GM23248 (cell line): ENCODE measurements around the gene GHRH. TPM values are rescaled to one million over a fixed set of nuclear protein-coding genes. Genes with fewer than 3 reads are reported as not detected.

ENCODE experiments used
- DNase-seq: peaks from one replicate; pipeline ENCODE4 v3.0.0-alpha.2; 2015
- H2AFZ ChIP-seq: fragments of 200-600 bp; sonication (generic); 2 replicates; pipeline ENCODE4 v1.6.1; 2016; ENCODE audit warnings: antibody characterized with exemption
- H3F3A ChIP-seq: fragments of 200-600 bp; sonication (generic); 2 replicates; pipeline ENCODE4 v1.6.1; 2016; ENCODE audit warnings: mild to moderate bottlenecking, antibody characterized with exemption, mixed run types; ENCODE audit not compliant: insufficient read depth
- H3K27ac ChIP-seq: fragments of 200-600 bp; sonication (generic); 2 replicates; pipeline ENCODE4 v1.5.1; 2016; ENCODE audit warnings: mild to moderate bottlenecking
- H3K27me3 ChIP-seq: fragments of 200-600 bp; sonication (generic); replicated peaks from 2 replicates; pipeline ENCODE4 v1.6.1; 2016; ENCODE audit warnings: mild to moderate bottlenecking; ENCODE audit not compliant: insufficient read depth
- H3K36me3 ChIP-seq: fragments of 200-600 bp; sonication (generic); 2 replicates; pipeline ENCODE4 v1.6.1; 2016; ENCODE audit warnings: low read depth, mild to moderate bottlenecking
- H3K4me1 ChIP-seq: fragments of 200-600 bp; sonication (generic); 2 replicates; pipeline ENCODE4 v1.6.1; 2016; ENCODE audit warnings: mild to moderate bottlenecking; ENCODE audit not compliant: insufficient read depth
- H3K4me2 ChIP-seq: fragments of 200-600 bp; sonication (generic); one replicate; pipeline ENCODE4 v1.6.1; 2016; ENCODE audit warnings: mild to moderate bottlenecking; ENCODE audit not compliant: unreplicated experiment
- H3K4me3 ChIP-seq: fragments of 200-600 bp; sonication (generic); 2 replicates; pipeline ENCODE4 v1.5.1; 2016; ENCODE audit warnings: mild to moderate bottlenecking
- H3K79me2 ChIP-seq: fragments of 200-600 bp; sonication (generic); 2 replicates; pipeline ENCODE4 v1.6.1; 2016; ENCODE audit warnings: mild to moderate bottlenecking; ENCODE audit not compliant: insufficient read depth
- H3K9ac ChIP-seq: fragments of 200-600 bp; sonication (generic); 2 replicates; pipeline ENCODE4 v1.6.1; 2016; ENCODE audit warnings: mild to moderate bottlenecking
- H3K9me2 ChIP-seq: fragments of 200-600 bp; sonication (generic); 2 replicates; pipeline ENCODE4 v1.6.1; 2016; ENCODE audit warnings: mixed run types, mild to moderate bottlenecking, moderate library complexity; ENCODE audit not compliant: insufficient read depth
- H3K9me3 ChIP-seq: fragments of 200-600 bp; sonication (generic); one replicate; pipeline ENCODE4 v1.6.1; 2017; ENCODE audit warnings: low read depth
- H4K20me1 ChIP-seq: fragments of 200-600 bp; sonication (generic); 2 replicates; pipeline ENCODE4 v1.6.0; 2016; ENCODE audit not compliant: insufficient read depth
- EZH2 ChIP-seq: fragments of 200-600 bp; sonication (generic); IDR thresholded peaks from 2 replicates; pipeline ENCODE4 v1.6.1; 2018; ENCODE audit warnings: antibody characterized with exemption, mild to moderate bottlenecking; ENCODE audit not compliant: insufficient read depth, poor library complexity, severe bottlenecking
- EZH2phosphoT487 ChIP-seq: fragments of 200-600 bp; sonication (generic); IDR thresholded peaks from 2 replicates; pipeline ENCODE4 v1.6.1; 2018; ENCODE audit warnings: antibody characterized with exemption, moderate library complexity, mild to moderate bottlenecking, low read depth; ENCODE audit not compliant: insufficient read depth
- WGBS, 2 experiments: methylation state at CpG; one replicate each; pipeline ENCODE4 v1.1.6; 2015 to 2017; ENCODE audit warnings: low lambda C conversion rate in 2 of 2, low coverage in 1 of 2; ENCODE audit errors: missing lambda C conversion rate in 2 of 2; 5-methylcytosine and 5-hydroxymethylcytosine counted together
- in situ Hi-C: fragments of 300-500 bp; cut with MboI; formaldehyde crosslinking; loops from 2 replicates; pipeline ENCODE4 v1.15.0; 2020
- polyA plus RNA-seq: library from polyadenylated mRNA; unstranded; fragments of >200 nt; fragmentation: Nextera tagmentation; extraction: Ambion mirVana; gene quantifications from 2 replicates; pipeline ENCODE4 v1.2.1, GENCODE V29; 2016
- total RNA-seq: library from RNA; depleted of rRNA; stranded (reverse); fragments of >200 nt; shearing (Covaris generic); gene quantifications from 2 replicates; pipeline ENCODE4 v1.2.3, GENCODE V29; 2014

Gene GHRH
- total and polyA plus RNA-seq, 2 experiments from 2014 or later: not detected

GRCh38 chr20:37260923-37261322, 691 bp downstream of the GHRH start:
- no peaks in the 10 kb centered on the region for H3K9me3 ChIP-seq
- H2AFZ ChIP-seq: no peak overlapping the region
- in situ Hi-C loops: loop anchor here (25.0 kb wide), 1 partner anchor 726 kb away; no protein-coding TSS in a partner anchor
- H3F3A ChIP-seq: no peaks in the 10 kb centered on the region
- H3K36me3 ChIP-seq: no peaks in the 10 kb centered on the region
- DNase-seq: no peak
- WGBS, 2 experiments: 68 to 73% methylated on average over 4 of the region's 4 CpGs
- H3K4me2 ChIP-seq: no peak overlapping the region
- H4K20me1 ChIP-seq: no peaks in the 10 kb centered on the region
- no peak overlapping the region for H3K4me3 ChIP-seq
- no peak for TF ChIP-seq EZH2phosphoT487
- no peak for TF ChIP-seq EZH2
- H3K9ac ChIP-seq: no peak overlapping the region
- H3K4me1 ChIP-seq: no peaks in the 10 kb centered on the region
- H3K9me2 ChIP-seq: no peaks in the 10 kb centered on the region
- no peak overlapping the region for H3K27ac ChIP-seq
- no peaks in the 10 kb centered on the region for H3K79me2 ChIP-seq
- peaks cover 42% of the 10 kb centered on the region; the same call in 1 of the 2 replicates for H3K27me3 ChIP-seq

- Histone ChIP-seq H3K36me3 (no peaks in the 10 kb centered on the region), H3K4me3 (no peak overlapping the region), H4K20me1 (no peaks in the 10 kb centered on the region), H3F3A (no peaks in the 10 kb centered on the region), H2AFZ (no peak overlapping the region), H3K4me2 (no peak overlapping the region), H3K27me3 (peaks cover 42% of the 10 kb centered on the region; the same call in 1 of the 2 replicates), H3K9ac (no peak overlapping the region), H3K27ac (no peak overlapping the region), H3K79me2 (no peaks in the 10 kb centered on the region), H3K9me3 (no peaks in the 10 kb centered on the region), H3K9me2 (no peaks in the 10 kb centered on the region), H3K4me1 (no peaks in the 10 kb centered on the region)
- TF ChIP-seq EZH2: no peak
- TF ChIP-seq EZH2phosphoT487: no peak
- WGBS, 2 experiments: 31 to 32% methylated on average over 3 of the region's 3 CpGs
- DNase-seq: no peak
- in situ Hi-C loops: loop anchor here (25.0 kb wide), 1 partner anchor 727 kb away; no protein-coding TSS in a partner anchor
Measured at GRCh38 chr20:37259865-37260264, 1.7 kb downstream of the GHRH start.

GRCh38 chr20:37259031-37259430, 2.6 kb downstream of the GHRH start:
- in situ Hi-C loops: loop anchor here (25.0 kb wide), 1 partner anchor 728 kb away; no protein-coding TSS in a partner anchor
- Histone ChIP-seq H3K4me1 (no peaks in the 10 kb centered on the region), H3K9ac (no peak overlapping the region), H3K9me3 (no peaks in the 10 kb centered on the region), H3K4me2 (no peak overlapping the region), H3K4me3 (no peak overlapping the region), H4K20me1 (no peaks in the 10 kb centered on the region), H3K27me3 (peaks cover 42% of the 10 kb centered on the region; the same call in 1 of the 2 replicates), H3K36me3 (no peaks in the 10 kb centered on the region), H3F3A (no peaks in the 10 kb centered on the region), H2AFZ (no peak overlapping the region), H3K27ac (no peak overlapping the region), H3K79me2 (no peaks in the 10 kb centered on the region), H3K9me2 (no peaks in the 10 kb centered on the region)
- WGBS, 2 experiments: 55 to 66% methylated on average over 11 of the region's 11 CpGs
- no peak for DNase-seq
- TF ChIP-seq EZH2phosphoT487: no peak
- TF ChIP-seq EZH2: no peak

GRCh38 chr20:37257988-37258387, 3.6 kb downstream of the GHRH start:
- H3K27me3 ChIP-seq: peaks cover 34% of the 10 kb centered on the region; the same call in 1 of the 2 replicates
- no peaks in the 10 kb centered on the region for H3K9me2 ChIP-seq
- in situ Hi-C loops: loop anchor here (25.0 kb wide), 1 partner anchor 729 kb away; no protein-coding TSS in a partner anchor
- H3K4me2 ChIP-seq: no peak overlapping the region
- no peak overlapping the region for H3K4me3 ChIP-seq
- no peak for DNase-seq
- no peak overlapping the region for H2AFZ ChIP-seq
- H3K4me1 ChIP-seq: no peaks in the 10 kb centered on the region
- H3K27ac ChIP-seq: no peak overlapping the region
- TF ChIP-seq EZH2 (no peak), EZH2phosphoT487 (no peak)
- no peaks in the 10 kb centered on the region for H3K79me2 ChIP-seq
- H3K9ac ChIP-seq: no peak overlapping the region
- no peaks in the 10 kb centered on the region for H4K20me1 ChIP-seq
- H3K9me3 ChIP-seq: no peaks in the 10 kb centered on the region
- no peaks in the 10 kb centered on the region for H3K36me3 ChIP-seq
- H3F3A ChIP-seq: no peaks in the 10 kb centered on the region
- 51 to 62% methylated on average over 8 to 9 of the region's 9 CpGs for WGBS, 2 experiments
